AG04449 (cell line): ENCODE results near the gene ICE2.

Experiments used
- CTCF ChIA-PET: fragments of 350-600 bp; formaldehyde crosslinking; extraction: SDS; loops from one replicate; lab custom pipeline; 2021; ENCODE audit warnings: antibody characterized with exemption; lab: Yijun Ruan, JAX
- POLR2A ChIA-PET: fragments of 400-600, 350-600 bp; formaldehyde crosslinking; extraction: SDS; loops from one replicate; lab custom pipeline; 2020; ENCODE audit warnings: antibody characterized with exemption, inconsistent platforms; lab: Yijun Ruan, JAX
- DNase-seq: peaks from one replicate; pipeline ENCODE4 v3.0.0-alpha.2; 2010; ENCODE audit warnings: low read depth, low spot score
- H3K4me3 ChIP-seq: 2 replicates; pipeline ENCODE4 v1.5.1; 2011; ENCODE audit warnings: low read depth, mild to moderate bottlenecking, control low read depth, low read length
- CTCF ChIP-seq: IDR thresholded peaks from one replicate; pipeline ENCODE4 v1.5.1; 2011; ENCODE audit warnings: mild to moderate bottlenecking, moderate library complexity, low read length, control low read depth, inconsistent platforms; ENCODE audit not compliant: insufficient read depth; ENCODE audit errors: missing control alignments

ICE2 gene

DNA sequence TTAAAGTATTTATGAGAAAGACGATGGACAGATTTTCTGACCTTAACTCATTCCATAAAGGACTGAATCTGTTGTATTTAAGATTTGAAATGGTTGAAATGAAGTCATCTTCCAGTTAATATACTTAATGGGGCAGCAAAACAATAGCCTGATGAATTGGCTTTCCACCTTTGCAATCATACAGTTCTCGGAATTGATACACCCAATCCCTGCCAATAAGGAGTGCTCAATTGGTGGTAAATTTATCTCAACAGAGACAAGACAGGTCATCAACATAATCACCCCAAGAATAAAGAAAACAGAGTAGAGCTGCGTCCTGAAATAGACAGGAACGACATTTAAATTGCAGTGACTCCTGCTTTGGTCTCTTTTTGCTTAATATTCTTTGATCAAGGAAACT, 92.3 kb downstream of the ICE2 start:
- H3K4me3 ChIP-seq, result no peak overlapping the region
- no peak for DNase-seq
- TF ChIP-seq CTCF, result no peak
- CTCF ChIA-PET, result interaction anchor here (1.3 to 1.8 kb wide), 2 partner anchors 28 to 134 kb away, joined by 3 to 6 read pairs; no protein-coding TSS in a partner anchor
- POLR2A ChIA-PET, result no interaction called here

DNA sequence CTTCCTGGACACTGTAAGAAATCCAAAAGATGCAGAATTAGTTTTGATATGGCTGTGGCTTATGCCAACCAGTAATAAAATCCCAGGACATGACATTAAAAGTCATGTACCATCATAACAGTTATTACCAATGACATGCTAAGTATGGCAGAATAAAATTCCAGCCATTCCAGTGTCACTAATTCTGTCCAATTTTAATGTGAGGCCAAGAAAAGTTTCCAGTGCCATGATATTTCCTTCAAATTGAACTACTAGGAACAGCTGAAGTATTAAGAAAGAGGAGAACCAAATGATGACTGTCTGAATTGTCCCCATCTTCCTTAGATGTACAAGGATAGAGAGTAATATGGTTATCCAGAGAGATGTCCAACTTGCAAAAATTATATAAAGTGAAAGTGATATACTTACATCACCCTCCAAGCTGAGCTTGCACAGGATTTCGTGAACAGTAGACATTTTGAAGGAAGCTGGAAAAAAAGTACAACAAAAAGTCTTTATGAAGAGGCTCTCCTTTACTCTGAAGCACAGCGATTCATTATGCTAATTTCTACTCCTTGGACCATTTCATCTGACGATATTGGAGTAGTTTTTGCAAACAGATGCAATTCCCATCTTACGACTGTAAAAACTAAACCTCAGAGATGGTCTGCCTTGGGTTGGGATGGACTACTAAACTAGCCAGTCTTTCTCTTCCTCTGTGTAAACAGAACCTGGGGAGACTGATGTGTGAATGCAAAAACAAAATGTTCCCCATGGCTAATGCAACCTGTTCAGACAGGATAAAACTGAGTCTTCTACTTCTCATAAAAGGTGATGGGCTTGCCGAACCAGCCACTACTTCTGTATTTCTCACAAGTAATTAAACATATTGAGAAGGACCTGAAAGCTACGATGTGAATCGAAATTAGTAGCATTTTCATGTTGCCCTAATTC, 93.1 kb downstream of the ICE2 start:
- CTCF ChIA-PET, result interaction anchor here (1.3 to 2.3 kb wide), 3 partner anchors 27 to 135 kb away, joined by 3 to 7 read pairs (median 6); no protein-coding TSS in a partner anchor
- no peak for TF ChIP-seq CTCF
- H3K4me3 ChIP-seq, result no peak overlapping the region
- DNase-seq, result no peak
- POLR2A ChIA-PET, result no interaction called here

GRCh38 chr15:60384526-60385126, 94.3 kb downstream of the ICE2 start:
- POLR2A ChIA-PET, result no interaction called here
- CTCF ChIA-PET, result interaction anchor here (2.3 kb wide), 1 partner anchor 60 kb away, joined by 7 read pairs; no protein-coding TSS in a partner anchor
- TF ChIP-seq CTCF, result no peak
- DNase-seq, result no peak
- H3K4me3 ChIP-seq, result no peak overlapping the region

DNA sequence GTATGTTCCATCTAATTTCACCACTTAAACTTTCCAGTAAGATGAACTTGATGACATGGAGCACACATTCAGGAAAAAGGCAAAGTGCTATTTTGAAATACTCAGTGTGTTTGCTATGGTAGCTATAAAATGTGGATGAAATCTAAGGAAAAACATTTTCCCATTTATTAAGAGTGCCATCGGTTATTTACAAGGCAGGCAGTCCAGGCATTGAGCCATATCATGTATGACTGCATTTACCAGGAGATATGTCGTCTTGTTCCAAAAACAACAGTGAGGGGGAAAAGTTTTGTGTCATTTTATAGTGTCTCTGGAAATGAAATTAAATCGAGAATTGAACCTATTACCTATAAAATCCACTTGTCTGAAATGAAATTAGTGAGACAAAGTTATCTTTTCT, 94.9 kb downstream of the ICE2 start:
- no peak for DNase-seq
- ChIA-PET POLR2A (interaction anchor here (0.6 to 3.1 kb wide), 2 partner anchors 9 to 11 kb away, joined by 3 to 30 read pairs; no protein-coding TSS in a partner anchor), CTCF (interaction anchor here (2.3 kb wide), 1 partner anchor 60 kb away, joined by 7 read pairs; no protein-coding TSS in a partner anchor)
- no peak overlapping the region for H3K4me3 ChIP-seq
- no peak for TF ChIP-seq CTCF

- H3K4me3 ChIP-seq, result no peak overlapping the region
- ChIA-PET POLR2A (interaction anchor here (0.6 to 3.1 kb wide), 3 partner anchors 10 to 21 kb away, joined by 3 to 30 read pairs (median 3); no protein-coding TSS in a partner anchor), CTCF (interaction anchor here (0.9 to 2.5 kb wide), 4 partner anchors 24 to 138 kb away, joined by 3 to 7 read pairs (median 6); no protein-coding TSS in a partner anchor)
- DNase-seq, result no peak
- TF ChIP-seq CTCF, result no peak
Measured at GRCh38 chr15:60382773-60383674, 95.9 kb downstream of the ICE2 start.
